Trophoblast cell (in vitro differentiated cells and primary cell): ENCODE measurements around the gene LRFN2.

ENCODE experiments used
- DNase-seq, 2 donors: peaks; one replicate each; pipeline ENCODE4 v3.0.0-alpha.2; 2016
- H2AFZ ChIP-seq: 2 replicates; pipeline ENCODE4 v1.6.1; 2013; ENCODE audit warnings: low read length, moderate library complexity, mild to moderate bottlenecking; ENCODE audit not compliant: insufficient read depth, poor library complexity
- H2AK5ac ChIP-seq: 2 replicates; pipeline ENCODE4 v1.6.1; 2013; ENCODE audit warnings: mild to moderate bottlenecking, low read length
- H2BK120ac ChIP-seq: 2 replicates; pipeline ENCODE4 v1.6.1; 2013; ENCODE audit warnings: low read length, mild to moderate bottlenecking, moderate library complexity; ENCODE audit not compliant: insufficient read depth, poor library complexity
- H2BK12ac ChIP-seq: 2 replicates; pipeline ENCODE4 v1.6.1; 2013; ENCODE audit warnings: mild to moderate bottlenecking, low read length, moderate library complexity
- H2BK5ac ChIP-seq: 2 replicates; pipeline ENCODE4 v1.6.1; 2013; ENCODE audit warnings: low read length, low read depth, moderate library complexity, mild to moderate bottlenecking; ENCODE audit not compliant: poor library complexity
- H3K14ac ChIP-seq: 2 replicates; pipeline ENCODE4 v1.6.1; 2013; ENCODE audit warnings: mild to moderate bottlenecking, low read length
- H3K18ac ChIP-seq: 2 replicates; pipeline ENCODE4 v1.6.1; 2013; ENCODE audit warnings: mild to moderate bottlenecking, low read length
- H3K23ac ChIP-seq: 2 replicates; pipeline ENCODE4 v1.6.1; 2013; ENCODE audit warnings: low read length
- H3K27ac ChIP-seq: 2 replicates; pipeline ENCODE4 v1.5.1; 2013; ENCODE audit warnings: low read depth, mild to moderate bottlenecking, inconsistent platforms, low read length, moderate library complexity
- H3K27me3 ChIP-seq: 2 replicates; pipeline ENCODE4 v1.6.1; 2013; ENCODE audit warnings: inconsistent platforms, mild to moderate bottlenecking, low read length, moderate library complexity; ENCODE audit not compliant: insufficient read depth
- H3K36me3 ChIP-seq, 2 experiments: 1 replicate in 1 of 2; 2 replicates in 1 of 2; pipeline ENCODE4 v1.6.1; 2013; ENCODE audit warnings: low read length in 2 of 2, mild to moderate bottlenecking in 2 of 2, moderate library complexity in 1 of 2; ENCODE audit not compliant: insufficient read depth in 2 of 2, control insufficient read depth in 1 of 2
- H3K4ac ChIP-seq: 2 replicates; pipeline ENCODE4 v1.6.1; 2013; ENCODE audit warnings: low read depth, mild to moderate bottlenecking, low read length, moderate library complexity
- H3K4me1 ChIP-seq, 2 experiments: 1 replicate in 1 of 2; 2 replicates in 1 of 2; pipeline ENCODE4 v1.6.1; 2013; ENCODE audit warnings: low read length in 2 of 2, mild to moderate bottlenecking in 2 of 2, moderate library complexity in 1 of 2; ENCODE audit not compliant: insufficient read depth in 2 of 2, control insufficient read depth in 1 of 2
- H3K4me2 ChIP-seq: 2 replicates; pipeline ENCODE4 v1.6.1; 2013; ENCODE audit warnings: inconsistent platforms, mild to moderate bottlenecking, low read length, moderate library complexity
- H3K4me3 ChIP-seq: 2 replicates; pipeline ENCODE4 v1.5.1; 2013; ENCODE audit warnings: mild to moderate bottlenecking, low read depth, low read length, inconsistent platforms
- H3K79me1 ChIP-seq: one replicate; pipeline ENCODE4 v1.6.1; 2013; ENCODE audit warnings: low read length
- H3K79me2 ChIP-seq: 2 replicates; pipeline ENCODE4 v1.6.1; 2013; ENCODE audit warnings: low read length, mild to moderate bottlenecking; ENCODE audit not compliant: control insufficient read depth, insufficient read depth, poor library complexity
- H3K9ac ChIP-seq: 2 replicates; pipeline ENCODE4 v1.6.1; 2013; ENCODE audit warnings: mild to moderate bottlenecking, low read length
- H3K9me3 ChIP-seq: 2 replicates; pipeline ENCODE4 v1.6.1; 2013; ENCODE audit warnings: low read depth, mild to moderate bottlenecking, control low read depth, inconsistent platforms, low read length; ENCODE audit not compliant: insufficient read depth
- H4K12ac ChIP-seq: 2 replicates; pipeline ENCODE4 v1.6.1; 2013; ENCODE audit warnings: low read depth, mild to moderate bottlenecking, low read length, moderate library complexity
- H4K8ac ChIP-seq: 2 replicates; pipeline ENCODE4 v1.6.1; 2013; ENCODE audit warnings: low read depth, mild to moderate bottlenecking, low read length, moderate library complexity
- H4K91ac ChIP-seq: one replicate; pipeline ENCODE4 v1.6.1; 2013; ENCODE audit warnings: low read depth, mild to moderate bottlenecking, low read length, moderate library complexity
- WGBS: extraction: QIAGEN DNeasy Blood & Tissue Kit; methylation state at CpG from one replicate; pipeline ENCODE4 v1.1.7; 2013; ENCODE audit warnings: missing lambda C conversion rate; ENCODE audit not compliant: insufficient read length, insufficient coverage; ENCODE audit errors: extremely low coverage; 5-methylcytosine and 5-hydroxymethylcytosine counted together

The LRFN2 gene

DNA sequence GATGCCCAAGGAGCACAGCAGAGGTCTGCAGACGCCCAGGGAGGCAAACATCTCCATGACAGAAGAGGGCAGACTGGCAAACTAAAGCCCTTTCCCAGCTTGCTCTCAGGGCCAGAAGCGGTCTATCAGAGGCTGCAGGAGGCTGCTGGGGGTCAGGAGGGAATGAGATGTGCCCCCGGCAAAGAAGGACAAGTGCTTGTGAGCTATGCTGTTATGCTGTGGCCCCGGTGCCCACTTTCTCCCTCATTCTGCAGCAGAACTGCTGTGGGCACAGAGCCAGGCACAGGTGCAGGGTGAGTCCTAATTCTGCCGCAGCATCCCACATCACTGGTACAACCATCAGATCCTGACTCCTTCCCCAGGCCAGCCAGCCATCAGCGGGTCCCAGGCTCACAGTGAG is 46.4 kb downstream of the LRFN2 start:
- Histone ChIP-seq H3K27me3 (no peaks in the 10 kb centered on the region), H2AFZ (no peak overlapping the region), H3K4me2 (no peak overlapping the region), H3K9me3 (no peaks in the 10 kb centered on the region), H3K9ac (no peak overlapping the region), H3K18ac (no peak overlapping the region), H2BK5ac (no peak overlapping the region), H3K4me3 (peak overlapping the region; percentile 10), H3K36me3 (no peaks in the 10 kb centered on the region), H3K23ac (no peak overlapping the region), H3K4ac (no peak overlapping the region), H2BK120ac (no peak overlapping the region), H2BK12ac (no peak overlapping the region), H3K79me2 (no peaks in the 10 kb centered on the region), H4K91ac (no peak overlapping the region), H4K8ac (no peak overlapping the region), H3K4me1 (no peaks in the 10 kb centered on the region), H3K14ac (no peak overlapping the region), H3K79me1 (no peaks in the 10 kb centered on the region), H3K27ac (no peak overlapping the region), H4K12ac (no peak overlapping the region), H2AK5ac (no peak overlapping the region)
- WGBS: no CpG with 5 or more reads among the region's 6 CpGs
- DNase-seq: no peak

DNA sequence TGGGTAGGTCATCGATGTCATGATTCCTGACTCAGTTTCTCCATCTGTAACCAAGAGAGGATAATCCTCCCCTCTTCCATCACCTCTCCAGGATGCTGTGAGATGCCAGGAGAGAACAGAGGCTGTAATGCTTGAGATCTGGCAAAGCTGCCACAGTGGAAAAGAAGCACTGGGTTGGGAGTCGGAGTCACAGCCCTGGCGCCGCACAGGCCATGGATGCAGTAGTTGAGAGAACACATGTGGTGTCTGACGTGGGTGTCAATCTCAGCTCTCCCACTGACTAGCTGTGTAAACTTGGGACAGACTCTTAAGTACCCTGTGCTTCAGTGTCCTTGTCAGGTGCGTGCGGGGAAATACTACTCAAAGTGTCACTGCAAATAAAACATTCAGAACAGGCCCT is 47.3 kb downstream of the LRFN2 start:
- Histone ChIP-seq H3K4me2 (no peak overlapping the region), H3K14ac (no peak overlapping the region), H3K23ac (no peak overlapping the region), H3K4me3 (no peak overlapping the region), H3K27ac (no peak overlapping the region), H2BK5ac (no peak overlapping the region), H2BK12ac (no peak overlapping the region), H3K18ac (no peak overlapping the region), H3K27me3 (no peaks in the 10 kb centered on the region), H2AK5ac (no peak overlapping the region), H3K9me3 (no peaks in the 10 kb centered on the region), H4K8ac (no peak overlapping the region), H4K12ac (no peak overlapping the region), H3K79me2 (no peaks in the 10 kb centered on the region), H3K36me3 (no peaks in the 10 kb centered on the region), H3K4ac (no peak overlapping the region), H3K9ac (no peak overlapping the region), H3K79me1 (no peaks in the 10 kb centered on the region), H2AFZ (no peak overlapping the region), H2BK120ac (no peak overlapping the region), H3K4me1 (no peaks in the 10 kb centered on the region), H4K91ac (no peak overlapping the region)
- WGBS: no CpG with 5 or more reads among the region's 7 CpGs
- DNase-seq: no peak

DNA sequence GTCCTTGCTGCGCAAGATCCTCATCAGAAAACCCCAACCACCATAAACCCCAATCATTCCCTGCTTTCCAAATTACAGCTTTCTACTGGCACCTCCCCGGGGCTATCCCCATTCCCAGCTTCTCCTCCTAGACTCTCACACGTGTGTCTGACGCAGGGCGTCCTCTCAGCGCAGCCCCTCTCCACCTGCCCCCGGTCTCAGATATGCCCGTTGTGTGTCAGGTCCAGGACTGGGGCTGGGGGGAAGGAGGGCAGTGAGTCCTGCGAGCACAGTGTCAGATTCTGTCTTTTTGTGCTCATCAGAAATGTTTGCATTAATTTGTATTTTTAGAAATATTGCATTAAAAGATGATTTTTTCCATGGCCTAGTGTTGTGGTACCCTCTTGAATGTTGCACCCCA is 48.6 kb downstream of the LRFN2 start:
- no peak overlapping the region for H4K91ac ChIP-seq
- H3K27ac ChIP-seq: no peak overlapping the region
- H3K4me2 ChIP-seq: no peak overlapping the region
- no peak for DNase-seq
- H3K79me2 ChIP-seq: no peaks in the 10 kb centered on the region
- H3K4ac ChIP-seq: no peak overlapping the region
- no peak overlapping the region for H2BK12ac ChIP-seq
- no peak overlapping the region for H3K4me3 ChIP-seq
- H2BK5ac ChIP-seq: no peak overlapping the region
- no peak overlapping the region for H2BK120ac ChIP-seq
- no peak overlapping the region for H4K12ac ChIP-seq
- WGBS: no CpG with 5 or more reads among the region's 9 CpGs
- no peak overlapping the region for H4K8ac ChIP-seq
- H3K79me1 ChIP-seq: no peaks in the 10 kb centered on the region
- no peaks in the 10 kb centered on the region for H3K9me3 ChIP-seq
- no peak overlapping the region for H3K9ac ChIP-seq
- H2AFZ ChIP-seq: no peak overlapping the region
- H3K4me1 ChIP-seq: no peaks in the 10 kb centered on the region
- H3K36me3 ChIP-seq: no peaks in the 10 kb centered on the region
- H3K14ac ChIP-seq: no peak overlapping the region
- H3K18ac ChIP-seq: no peak overlapping the region
- no peak overlapping the region for H3K23ac ChIP-seq
- H3K27me3 ChIP-seq: no peaks in the 10 kb centered on the region
- H2AK5ac ChIP-seq: no peak overlapping the region

DNA sequence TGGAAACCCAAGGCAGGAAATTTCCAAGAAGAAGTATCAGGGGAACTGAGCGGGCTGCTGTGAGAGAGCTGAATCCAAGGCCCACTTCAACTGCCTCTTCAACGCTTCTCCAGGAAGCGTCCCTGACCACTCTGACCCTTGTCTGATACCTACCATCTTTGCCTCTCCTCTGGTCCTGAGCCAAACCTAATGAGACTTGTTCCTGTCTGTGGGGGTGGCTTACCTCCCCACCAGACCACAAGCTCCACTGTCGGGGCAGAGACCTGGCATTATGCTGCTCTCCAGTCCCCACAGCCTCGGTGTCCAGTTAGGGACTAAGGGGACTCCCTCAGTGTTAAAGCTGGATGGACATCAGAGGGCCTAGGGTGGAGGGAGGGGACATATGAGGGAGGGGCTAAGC is 49.7 kb downstream of the LRFN2 start:
- Histone ChIP-seq H2AFZ (no peak overlapping the region), H3K4me1 (no peaks in the 10 kb centered on the region), H3K9me3 (no peaks in the 10 kb centered on the region), H3K23ac (no peak overlapping the region), H2BK12ac (no peak overlapping the region), H2BK5ac (no peak overlapping the region), H3K18ac (no peak overlapping the region), H2BK120ac (no peak overlapping the region), H3K27me3 (no peaks in the 10 kb centered on the region), H3K14ac (no peak overlapping the region), H3K27ac (no peak overlapping the region), H4K91ac (no peak overlapping the region), H3K4me2 (no peak overlapping the region), H2AK5ac (no peak overlapping the region), H3K79me1 (no peaks in the 10 kb centered on the region), H3K4ac (no peak overlapping the region), H4K12ac (no peak overlapping the region), H3K9ac (no peak overlapping the region), H3K36me3 (no peaks in the 10 kb centered on the region), H4K8ac (no peak overlapping the region), H3K79me2 (no peaks in the 10 kb centered on the region), H3K4me3 (no peak overlapping the region)
- no peak for DNase-seq
- no CpG with 5 or more reads among the region's 5 CpGs for WGBS
